Endothelial cell (in vitro differentiated cells): ENCODE results near the gene ZIC1. TPM values are rescaled to one million over a fixed set of nuclear protein-coding genes. Genes with fewer than 3 reads are reported as not detected.

Experiments
- DNase-seq: peaks from one replicate; pipeline ENCODE4 v3.0.0; 2021; ENCODE audit warnings: low spot score
- H3K27ac Mint-ChIP-seq: one replicate; pipeline ENCODE4 v1.8.0; 2021; ENCODE audit warnings: mixed read lengths, inconsistent platforms; ENCODE audit not compliant: unreplicated experiment
- H3K27me3 Mint-ChIP-seq: one replicate; pipeline ENCODE4 v1.8.0; 2021; ENCODE audit warnings: mild to moderate bottlenecking, moderate library complexity, mixed read lengths, inconsistent platforms; ENCODE audit not compliant: unreplicated experiment
- H3K36me3 Mint-ChIP-seq: one replicate; pipeline ENCODE4 v1.8.0; 2021; ENCODE audit warnings: mild to moderate bottlenecking, low read depth, mixed read lengths, inconsistent platforms; ENCODE audit not compliant: unreplicated experiment
- H3K4me1 Mint-ChIP-seq: one replicate; pipeline ENCODE4 v1.8.0; 2021; ENCODE audit warnings: mild to moderate bottlenecking, mixed read lengths, inconsistent platforms; ENCODE audit not compliant: unreplicated experiment
- H3K4me3 Mint-ChIP-seq: one replicate; pipeline ENCODE4 v1.8.0; 2021; ENCODE audit warnings: mild to moderate bottlenecking, mixed read lengths, inconsistent platforms; ENCODE audit not compliant: unreplicated experiment
- H3K9me3 Mint-ChIP-seq: one replicate; pipeline ENCODE4 v1.8.0; 2021; ENCODE audit warnings: mixed read lengths, inconsistent platforms; ENCODE audit not compliant: unreplicated experiment
- total RNA-seq: library from RNA; stranded (reverse); fragmentation: NEBNext Ultra II Directional; extraction: Animal tissue kit (Norgen Biotek cat#: 25700); gene quantifications from one replicate; pipeline ENCODE4 v1.2.1, GENCODE V29; 2021; ENCODE audit not compliant: unreplicated experiment
- TF ChIP-seq, protein P1 (sequence below): fragments of 200-600 bp; sonication (generic); IDR thresholded peaks from one replicate; pipeline ENCODE4 v1.5.0; 2021; ENCODE audit warnings: antibody characterized with exemption; ENCODE audit not compliant: unreplicated experiment

ZIC1 gene
- total RNA-seq, 1 donor from 2014 or later: 4.1 TPM

GRCh38 chr3:147400111-147400510 is 9.1 kb upstream of the ZIC1 start:
- H3K27me3 Mint-ChIP-seq: peaks cover 49% of the 10 kb centered on the region
- H3K4me1 Mint-ChIP-seq: peaks cover 25% of the 10 kb centered on the region
- peaks cover 3% of the 10 kb centered on the region for H3K36me3 Mint-ChIP-seq
- no peaks in the 10 kb centered on the region for H3K9me3 Mint-ChIP-seq
- no peak overlapping the region for H3K4me3 Mint-ChIP-seq
- no peak for DNase-seq
- no peak overlapping the region for H3K27ac Mint-ChIP-seq
- TF ChIP-seq, protein P1, sequence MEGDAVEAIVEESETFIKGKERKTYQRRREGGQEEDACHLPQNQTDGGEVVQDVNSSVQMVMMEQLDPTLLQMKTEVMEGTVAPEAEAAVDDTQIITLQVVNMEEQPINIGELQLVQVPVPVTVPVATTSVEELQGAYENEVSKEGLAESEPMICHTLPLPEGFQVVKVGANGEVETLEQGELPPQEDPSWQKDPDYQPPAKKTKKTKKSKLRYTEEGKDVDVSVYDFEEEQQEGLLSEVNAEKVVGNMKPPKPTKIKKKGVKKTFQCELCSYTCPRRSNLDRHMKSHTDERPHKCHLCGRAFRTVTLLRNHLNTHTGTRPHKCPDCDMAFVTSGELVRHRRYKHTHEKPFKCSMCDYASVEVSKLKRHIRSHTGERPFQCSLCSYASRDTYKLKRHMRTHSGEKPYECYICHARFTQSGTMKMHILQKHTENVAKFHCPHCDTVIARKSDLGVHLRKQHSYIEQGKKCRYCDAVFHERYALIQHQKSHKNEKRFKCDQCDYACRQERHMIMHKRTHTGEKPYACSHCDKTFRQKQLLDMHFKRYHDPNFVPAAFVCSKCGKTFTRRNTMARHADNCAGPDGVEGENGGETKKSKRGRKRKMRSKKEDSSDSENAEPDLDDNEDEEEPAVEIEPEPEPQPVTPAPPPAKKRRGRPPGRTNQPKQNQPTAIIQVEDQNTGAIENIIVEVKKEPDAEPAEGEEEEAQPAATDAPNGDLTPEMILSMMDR: no peak

GRCh38 chr3:147400999-147401398 is 8.2 kb upstream of the ZIC1 start:
- Mint-ChIP-seq H3K4me1 (peaks cover 21% of the 10 kb centered on the region), H3K27me3 (peaks cover 42% of the 10 kb centered on the region), H3K27ac (no peak overlapping the region), H3K4me3 (no peak overlapping the region), H3K36me3 (peaks cover 3% of the 10 kb centered on the region), H3K9me3 (no peaks in the 10 kb centered on the region)
- DNase-seq: no peak
- TF ChIP-seq, protein P1: no peak

DNA sequence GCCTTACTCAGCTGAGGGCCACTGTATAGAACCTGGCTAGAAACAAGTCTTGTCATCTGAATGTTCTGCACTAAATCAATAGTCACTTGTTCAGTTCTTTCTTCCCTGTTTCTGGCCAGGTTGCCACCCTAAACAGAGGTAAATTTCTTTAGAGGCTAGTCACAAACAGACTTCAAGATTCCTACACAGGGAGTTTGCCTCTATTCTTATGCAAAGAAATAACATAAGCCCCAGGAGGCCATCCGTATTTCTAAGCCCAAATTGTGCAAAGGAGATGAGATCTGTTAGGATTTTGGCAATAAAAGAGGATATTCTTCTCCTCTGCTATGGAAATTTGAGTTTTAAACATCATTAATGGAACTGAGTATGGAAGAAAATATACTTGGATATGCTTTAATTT is 7.7 kb upstream of the ZIC1 start:
- H3K36me3 Mint-ChIP-seq: peaks cover 3% of the 10 kb centered on the region
- TF ChIP-seq, protein P1: no peak
- DNase-seq: no peak
- H3K4me1 Mint-ChIP-seq: peaks cover 21% of the 10 kb centered on the region
- H3K27me3 Mint-ChIP-seq: peaks cover 44% of the 10 kb centered on the region
- no peak overlapping the region for H3K4me3 Mint-ChIP-seq
- no peaks in the 10 kb centered on the region for H3K9me3 Mint-ChIP-seq
- no peak overlapping the region for H3K27ac Mint-ChIP-seq

DNA sequence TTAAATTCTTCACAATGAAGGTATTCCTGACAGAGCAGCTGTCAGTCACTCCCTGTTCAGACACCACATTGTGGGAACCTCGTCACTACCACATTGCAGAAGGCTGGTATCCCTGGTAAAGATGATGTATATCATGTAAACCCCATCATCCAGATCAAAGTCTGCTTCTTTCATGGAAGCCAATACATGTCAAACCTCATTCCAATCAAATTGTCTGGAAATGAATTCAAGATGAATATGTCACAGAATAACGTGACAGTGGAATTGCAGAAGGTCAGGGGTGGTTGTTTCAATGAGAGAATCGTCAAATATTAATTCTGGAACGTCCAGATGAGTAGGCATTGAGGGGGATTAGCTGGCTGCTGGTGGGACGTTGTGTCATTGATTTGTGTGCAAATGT is 7.0 kb upstream of the ZIC1 start:
- H3K4me1 Mint-ChIP-seq: peaks cover 24% of the 10 kb centered on the region
- peaks cover 3% of the 10 kb centered on the region for H3K36me3 Mint-ChIP-seq
- H3K27me3 Mint-ChIP-seq: peaks cover 46% of the 10 kb centered on the region
- DNase-seq: no peak
- H3K9me3 Mint-ChIP-seq: no peaks in the 10 kb centered on the region
- H3K4me3 Mint-ChIP-seq: no peak overlapping the region
- no peak overlapping the region for H3K27ac Mint-ChIP-seq
- TF ChIP-seq, protein P1: no peak

DNA sequence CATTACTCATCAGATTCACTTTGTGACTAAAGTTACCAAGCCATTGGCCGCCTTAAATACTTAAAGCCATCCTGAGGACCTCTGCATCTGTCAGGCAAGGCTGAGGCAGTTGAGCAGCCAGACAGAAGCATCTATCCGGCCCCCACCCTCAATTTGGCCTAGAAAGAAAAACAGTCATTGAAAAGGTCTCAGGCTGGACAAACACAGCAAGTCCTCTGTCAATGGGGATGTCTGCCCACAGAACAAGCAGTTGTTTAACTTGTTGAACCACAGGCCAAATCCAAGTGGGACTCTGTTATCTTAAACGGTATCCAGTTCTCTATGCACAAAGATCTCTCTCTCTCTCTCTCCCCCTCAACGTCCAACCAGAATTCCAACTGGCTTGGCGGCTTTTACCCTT is 5.7 kb upstream of the ZIC1 start:
- H3K9me3 Mint-ChIP-seq: no peaks in the 10 kb centered on the region
- peaks cover 3% of the 10 kb centered on the region for H3K36me3 Mint-ChIP-seq
- TF ChIP-seq, protein P1: no peak
- H3K4me1 Mint-ChIP-seq: peaks cover 24% of the 10 kb centered on the region
- no peak overlapping the region for H3K27ac Mint-ChIP-seq
- no peak overlapping the region for H3K4me3 Mint-ChIP-seq
- no peak for DNase-seq
- peaks cover 46% of the 10 kb centered on the region for H3K27me3 Mint-ChIP-seq
